ENCODE results near the gene TMCC3.
"Not testable (repeated sequence)": the region's sequence is repeated elsewhere in the genome, so short reads cannot be mapped to it uniquely, and the experiment has no call there.

Gene TMCC3

DNA sequence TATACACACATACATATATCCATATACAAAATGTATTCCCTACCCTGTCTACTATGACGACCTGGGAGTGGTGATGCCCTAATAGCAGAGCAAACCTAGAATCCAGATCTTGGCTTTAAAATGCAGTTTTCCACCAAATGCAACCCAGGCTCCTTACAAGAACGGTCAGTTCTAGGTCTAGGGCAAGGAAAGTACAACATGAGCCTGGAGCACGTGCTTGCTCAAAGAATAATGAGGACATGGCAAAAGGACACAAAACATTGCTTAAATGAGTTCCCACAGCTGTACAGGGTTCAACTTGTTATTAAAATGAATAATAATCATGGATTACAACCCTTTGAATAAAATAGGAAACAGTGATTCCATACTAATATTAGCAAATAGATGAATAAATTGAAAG is 94.7 kb downstream of the TMCC3 start:
- DNase-seq = no peak
- in situ Hi-C loops (cut with HindIII; ENCODE audit: low pct_ligation_motif_present, low pct_unique_long_range_greater_than_20kb, low sequenced_read_pairs) = no loop called here

DNA sequence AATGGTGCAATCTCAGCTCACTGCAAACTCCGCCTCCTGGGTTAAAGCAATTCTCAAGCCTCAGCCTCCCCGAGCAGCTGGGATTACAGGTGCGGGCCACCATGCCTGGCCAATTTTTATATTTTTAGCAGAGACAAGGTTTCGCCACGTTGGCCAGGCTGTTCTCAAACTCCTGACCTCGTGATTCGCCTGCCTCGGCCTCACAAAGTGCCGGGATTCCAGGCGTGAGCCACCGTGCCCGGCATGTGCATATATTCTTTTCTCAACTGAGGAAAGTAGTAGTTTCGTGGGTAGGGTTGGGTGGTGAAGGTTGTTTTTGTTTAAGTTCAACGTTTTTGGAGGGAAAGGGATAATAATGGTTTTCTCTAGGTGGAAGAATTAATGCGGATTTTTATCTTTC is 96.5 kb downstream of the TMCC3 start:
- no peak for DNase-seq
- in situ Hi-C loops (cut with HindIII; ENCODE audit: low pct_ligation_motif_present, low pct_unique_long_range_greater_than_20kb, low sequenced_read_pairs) = no loop called here

DNA sequence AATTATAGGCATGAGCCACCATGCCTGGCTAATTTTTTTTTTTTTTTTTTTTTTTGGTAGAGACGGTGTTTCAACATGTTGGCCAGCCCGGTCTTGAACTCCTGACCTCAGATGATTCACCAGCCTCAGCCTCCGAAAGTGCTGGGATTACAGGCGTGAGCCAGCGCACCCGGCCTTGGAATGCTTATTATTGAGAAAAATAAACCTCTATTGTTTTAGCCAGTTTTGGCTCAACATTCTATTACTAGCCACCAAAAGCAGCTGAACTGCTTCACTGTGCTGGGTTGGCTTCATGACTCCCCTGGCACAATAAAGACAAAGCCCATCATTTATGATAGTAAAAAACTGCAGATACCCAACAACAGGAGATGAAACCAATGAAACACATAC is 97.2 kb downstream of the TMCC3 start:
- DNase-seq = peak; percentile 76
- in situ Hi-C loops (cut with HindIII; ENCODE audit: low pct_ligation_motif_present, low pct_unique_long_range_greater_than_20kb, low sequenced_read_pairs) = no loop called here

DNA sequence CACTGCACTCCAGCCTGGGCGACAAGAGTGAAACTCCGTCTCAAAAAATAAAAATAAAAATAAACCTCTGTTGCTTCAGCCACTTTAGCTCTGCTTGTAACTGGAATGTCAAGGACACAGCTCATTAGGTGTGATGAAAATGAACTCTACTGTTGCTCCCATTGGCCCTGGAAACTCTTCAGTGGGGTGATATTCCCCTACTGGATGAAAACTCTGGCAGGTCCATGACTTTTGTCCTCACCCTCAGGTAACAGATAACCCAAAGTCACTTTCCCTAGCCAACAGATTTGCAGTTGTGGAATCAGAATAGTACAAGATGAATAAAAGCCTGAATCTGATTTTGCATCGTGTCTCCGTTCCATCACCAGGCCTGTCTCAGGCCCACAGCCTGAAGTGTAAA is 98.5 kb downstream of the TMCC3 start:
- in situ Hi-C loops (cut with HindIII; ENCODE audit: low pct_ligation_motif_present, low pct_unique_long_range_greater_than_20kb, low sequenced_read_pairs) = no loop called here

DNA sequence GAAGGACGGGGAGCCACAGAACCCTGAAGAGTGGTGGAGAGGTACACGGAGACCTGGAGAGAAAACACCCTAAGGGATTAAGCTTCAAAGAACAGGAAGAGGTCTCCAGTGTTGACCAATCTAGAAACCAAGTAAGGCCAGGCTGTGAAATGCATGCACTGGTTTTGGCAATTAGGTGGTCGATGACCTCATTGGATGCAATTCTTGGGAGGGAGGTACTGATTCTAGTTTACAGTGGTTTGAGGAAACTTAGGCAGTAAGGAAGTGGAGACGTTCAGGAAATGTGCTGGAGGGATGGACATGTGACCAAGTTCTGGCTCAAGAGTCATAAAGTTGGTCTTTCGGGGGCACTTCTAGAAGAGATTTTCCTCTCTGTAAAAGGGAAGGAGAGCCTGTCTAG is 99.4 kb downstream of the TMCC3 start:
- in situ Hi-C loops (cut with HindIII; ENCODE audit: low pct_ligation_motif_present, low pct_unique_long_range_greater_than_20kb, low sequenced_read_pairs) = no loop called here
- no peak for DNase-seq

More for the DNA sequence above, 98.5 kb downstream of the TMCC3 start:
- DNase-seq = no peak

DNA sequence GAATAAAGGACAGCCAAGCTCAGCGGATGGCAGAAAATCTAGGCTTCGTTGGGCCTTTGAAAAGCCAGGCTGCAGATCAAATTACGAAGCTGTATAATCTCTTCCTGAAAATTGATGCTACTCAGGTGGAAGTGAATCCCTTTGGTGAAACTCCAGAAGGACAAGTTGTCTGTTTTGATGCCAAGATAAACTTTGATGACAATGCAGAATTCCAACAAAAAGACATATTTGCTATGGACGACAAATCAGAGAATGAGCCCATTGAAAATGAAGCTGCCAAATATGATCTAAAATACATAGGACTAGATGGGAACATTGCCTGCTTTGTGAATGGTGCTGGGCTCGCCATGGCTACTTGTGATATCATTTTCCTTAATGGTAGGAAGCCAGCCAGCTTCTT is 101.5 kb downstream of the TMCC3 start:
- in situ Hi-C loops (cut with HindIII; ENCODE audit: low pct_ligation_motif_present, low pct_unique_long_range_greater_than_20kb, low sequenced_read_pairs) = loop anchor here (25.0 kb wide), 1 partner anchor 412 kb away; the partner anchor contains the start of gene PLXNC1
- not testable (repeated sequence) for DNase-seq

DNA sequence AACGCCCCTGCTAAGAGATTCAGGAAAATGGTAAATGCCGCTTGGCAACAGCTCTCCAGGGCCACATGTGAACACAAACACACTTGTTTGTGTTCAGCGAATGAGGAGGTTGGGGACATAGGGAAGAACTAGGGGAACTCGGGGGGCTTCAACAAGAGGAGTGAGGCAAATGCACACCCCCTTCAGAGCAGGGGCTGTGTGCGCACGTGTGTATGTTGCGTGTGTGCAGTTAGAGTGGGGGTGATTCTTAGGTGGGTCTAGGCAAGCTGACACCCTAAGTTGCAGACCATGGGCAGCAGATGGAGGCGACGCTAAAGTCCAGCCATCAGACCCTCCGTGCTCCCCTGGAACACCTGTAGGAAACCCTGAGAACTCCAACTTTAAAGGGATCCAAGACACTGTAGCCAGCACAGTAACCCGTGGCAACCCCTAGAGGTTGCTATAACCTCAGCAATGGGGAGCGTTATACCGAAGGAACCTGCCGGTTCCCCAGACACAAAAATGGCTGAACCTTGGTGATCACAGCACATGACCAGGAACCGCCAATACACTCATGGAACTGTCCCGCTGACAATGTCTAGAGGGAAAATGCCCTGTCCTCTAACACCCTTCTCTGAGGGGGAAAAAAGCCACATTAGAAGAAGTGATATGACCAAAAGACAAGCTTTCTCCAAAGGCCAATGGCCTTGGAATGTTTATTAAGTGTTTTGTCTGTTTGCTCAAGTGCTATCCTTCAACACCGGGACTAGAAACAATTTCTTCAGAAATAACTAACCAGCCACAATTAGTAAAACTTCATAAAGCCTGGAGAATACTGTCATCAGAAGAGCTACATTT is 104.2 kb downstream of the TMCC3 start:
- in situ Hi-C loops (cut with HindIII; ENCODE audit: low pct_ligation_motif_present, low pct_unique_long_range_greater_than_20kb, low sequenced_read_pairs) = loop anchor here (25.0 kb wide), 1 partner anchor 409 kb away; the partner anchor contains the start of gene PLXNC1
- DNase-seq = peak; percentile 87

DNA sequence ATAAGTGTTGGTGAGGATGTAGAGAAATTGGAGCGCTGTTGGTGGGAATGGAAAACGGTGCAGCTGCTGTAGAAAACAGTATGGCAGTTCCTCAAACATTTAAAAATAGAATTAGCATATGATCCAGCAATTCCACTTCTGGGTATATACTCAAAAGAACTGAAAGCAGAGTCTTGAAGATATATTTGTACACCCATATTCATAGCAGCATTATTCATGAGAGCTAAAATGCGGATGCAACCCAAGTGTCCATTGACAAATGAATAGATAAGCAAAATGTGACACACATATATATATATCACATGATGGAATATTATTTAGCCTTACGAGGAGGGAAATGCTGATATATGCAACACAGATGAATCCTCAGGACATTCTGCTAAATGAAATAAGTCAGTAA is 106.0 kb downstream of the TMCC3 start:
- in situ Hi-C loops (cut with HindIII; ENCODE audit: low pct_ligation_motif_present, low pct_unique_long_range_greater_than_20kb, low sequenced_read_pairs) = loop anchor here (25.0 kb wide), 1 partner anchor 407 kb away; the partner anchor contains the start of gene PLXNC1
- no peak for DNase-seq

DNA sequence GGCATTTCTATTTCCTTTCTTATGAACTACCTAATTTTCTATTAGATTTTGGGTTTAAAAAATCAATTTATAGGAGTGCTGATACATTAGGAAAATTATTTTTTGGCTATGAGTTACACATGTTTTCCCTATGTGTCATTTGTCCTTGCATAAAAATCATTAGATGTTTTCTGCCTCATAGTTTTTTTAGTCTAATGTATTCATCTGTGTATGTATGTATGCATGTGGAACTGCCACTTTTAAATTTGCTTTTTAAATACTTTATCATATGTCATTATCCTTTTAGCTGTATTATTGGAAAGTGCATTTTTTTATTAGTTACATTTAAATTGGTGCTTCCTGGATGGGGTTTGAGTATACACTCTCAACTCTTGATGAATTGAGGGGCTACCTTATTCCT is 112.0 kb downstream of the TMCC3 start:
- no peak for DNase-seq
- in situ Hi-C loops (cut with HindIII; ENCODE audit: low pct_ligation_motif_present, low pct_unique_long_range_greater_than_20kb, low sequenced_read_pairs) = loop anchor here (25.0 kb wide), 1 partner anchor 401 kb away; the partner anchor contains the start of gene PLXNC1

DNA sequence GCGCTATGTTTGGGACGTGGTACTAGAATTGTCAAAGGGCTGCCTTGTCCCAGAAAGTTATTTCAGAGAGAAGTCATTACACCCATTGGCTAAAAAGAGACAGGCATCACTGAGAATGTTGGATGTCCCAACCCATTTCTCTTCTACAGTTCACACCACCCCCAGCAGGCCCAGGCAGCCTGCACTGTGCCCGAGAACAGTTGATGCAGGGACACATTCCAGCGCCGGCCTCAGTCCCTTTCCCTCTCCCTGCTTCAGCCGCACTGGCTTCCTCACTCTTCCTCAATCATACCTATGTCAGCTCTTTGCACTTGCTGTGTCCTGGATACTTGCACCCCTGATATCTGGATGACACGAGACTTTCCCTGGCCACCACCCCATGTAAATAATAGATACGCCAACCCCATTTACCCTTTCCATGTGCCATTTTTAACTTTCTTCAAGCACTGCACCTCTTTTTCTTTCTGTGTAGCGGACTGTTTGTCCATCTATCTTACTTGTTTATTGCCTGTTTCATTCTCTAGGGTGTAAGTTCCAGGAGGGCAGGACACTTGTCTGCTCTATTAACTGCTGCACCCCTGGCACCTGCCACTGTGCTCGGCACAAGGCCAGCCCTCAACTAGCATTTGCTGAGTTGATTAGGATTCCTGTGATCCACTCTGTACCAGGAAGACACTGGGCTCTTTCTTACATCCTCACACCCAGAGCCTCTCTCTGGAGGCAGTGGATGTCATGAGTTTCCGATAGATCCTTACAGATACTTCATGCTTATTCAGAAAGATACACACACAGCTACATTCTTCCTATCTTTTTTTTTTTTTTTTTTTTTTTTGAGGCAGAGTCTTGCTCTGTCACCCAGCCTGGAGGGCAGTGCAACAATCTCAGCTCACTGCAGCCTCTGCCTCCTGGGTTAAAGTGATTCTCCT is 114.1 kb downstream of the TMCC3 start:
- in situ Hi-C loops (cut with HindIII; ENCODE audit: low pct_ligation_motif_present, low pct_unique_long_range_greater_than_20kb, low sequenced_read_pairs) = loop anchor here (25.0 kb wide), 1 partner anchor 399 kb away; the partner anchor contains the start of gene PLXNC1

DNA sequence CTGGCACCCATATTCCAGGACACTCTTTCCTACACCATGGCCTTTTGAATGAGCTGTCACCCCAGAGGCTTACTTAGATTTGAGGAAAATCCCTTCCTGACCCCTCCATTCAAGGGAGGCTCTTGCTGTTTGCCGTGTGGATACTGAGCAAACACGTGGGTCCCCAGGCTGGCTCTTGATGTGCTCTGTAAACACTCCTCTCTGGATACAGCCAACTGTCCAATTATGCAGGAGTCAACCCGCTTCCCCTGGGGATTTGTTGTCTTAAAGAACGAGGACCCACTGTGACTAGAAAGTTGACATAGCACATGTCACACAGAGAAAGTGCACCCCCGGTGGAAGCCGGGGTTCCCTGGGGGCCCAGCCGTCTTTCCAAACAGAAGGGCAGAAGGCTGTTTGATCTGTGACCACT is 114.8 kb downstream of the TMCC3 start:
- in situ Hi-C loops (cut with HindIII; ENCODE audit: low pct_ligation_motif_present, low pct_unique_long_range_greater_than_20kb, low sequenced_read_pairs) = loop anchor here (25.0 kb wide), 1 partner anchor 398 kb away; the partner anchor contains the start of gene PLXNC1
- no peak for DNase-seq

More for the DNA sequence above, 114.1 kb downstream of the TMCC3 start:
- DNase-seq = no peak

DNA sequence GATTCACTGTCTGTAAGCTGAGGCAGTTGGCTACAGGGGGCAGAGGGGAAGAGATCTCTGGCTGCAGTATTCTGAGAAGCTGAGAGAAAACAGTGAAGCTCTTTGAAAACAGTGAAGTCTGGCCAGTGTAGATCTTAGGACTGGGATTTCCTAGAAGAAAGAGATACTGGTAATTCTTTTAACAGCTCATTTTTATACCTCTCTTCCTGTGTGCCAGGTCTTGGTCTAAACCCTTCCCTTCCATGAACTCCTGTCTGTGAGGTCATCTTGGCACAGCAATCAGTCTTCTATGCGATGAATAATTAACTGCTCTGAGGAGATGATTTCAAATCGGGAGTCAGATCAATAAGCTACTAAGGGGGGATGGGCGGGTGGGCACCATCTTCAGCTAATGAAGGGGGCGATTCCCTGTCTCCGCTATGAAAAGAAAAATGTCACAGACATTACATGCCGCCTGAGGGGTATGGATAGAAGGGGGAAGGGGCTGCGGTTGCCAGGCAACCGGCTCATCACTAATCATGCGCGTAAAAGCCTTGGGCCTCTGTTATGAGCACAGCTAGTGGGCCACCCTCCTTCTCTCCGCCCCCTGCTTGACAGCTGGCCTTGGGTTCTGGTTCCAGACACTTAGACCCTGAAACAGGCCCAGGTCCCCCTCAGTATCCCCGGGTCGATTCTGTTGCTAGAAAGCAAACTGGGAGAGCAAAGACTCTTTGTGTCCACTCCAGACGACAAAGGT is 115.4 kb downstream of the TMCC3 start:
- in situ Hi-C loops (cut with HindIII; ENCODE audit: low pct_ligation_motif_present, low pct_unique_long_range_greater_than_20kb, low sequenced_read_pairs) = loop anchor here (25.0 kb wide), 1 partner anchor 398 kb away; the partner anchor contains the start of gene PLXNC1

DNA sequence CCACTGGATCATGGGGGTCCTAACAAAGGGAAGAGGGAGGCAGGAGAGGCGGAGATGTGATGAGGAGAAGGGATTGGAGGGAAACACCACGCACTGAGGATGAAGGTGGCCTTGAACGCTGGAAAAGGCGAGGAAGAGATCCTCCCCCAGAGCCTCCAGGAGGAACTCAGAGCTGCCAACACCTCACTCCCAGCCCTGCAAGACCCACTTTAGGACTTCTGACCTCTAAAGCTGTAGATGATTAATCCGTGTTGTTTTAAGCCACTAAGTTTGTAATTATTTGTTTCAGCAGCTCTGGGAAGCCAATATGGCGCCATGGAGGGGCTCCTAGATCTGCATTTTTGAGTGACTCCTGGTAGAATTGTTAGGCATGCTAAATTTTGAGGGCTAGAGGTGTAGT is 116.1 kb downstream of the TMCC3 start:
- in situ Hi-C loops (cut with HindIII; ENCODE audit: low pct_ligation_motif_present, low pct_unique_long_range_greater_than_20kb, low sequenced_read_pairs) = loop anchor here (25.0 kb wide), 1 partner anchor 397 kb away; the partner anchor contains the start of gene PLXNC1
- DNase-seq = no peak

More for the DNA sequence above, 115.4 kb downstream of the TMCC3 start:
- no peak for DNase-seq

DNA sequence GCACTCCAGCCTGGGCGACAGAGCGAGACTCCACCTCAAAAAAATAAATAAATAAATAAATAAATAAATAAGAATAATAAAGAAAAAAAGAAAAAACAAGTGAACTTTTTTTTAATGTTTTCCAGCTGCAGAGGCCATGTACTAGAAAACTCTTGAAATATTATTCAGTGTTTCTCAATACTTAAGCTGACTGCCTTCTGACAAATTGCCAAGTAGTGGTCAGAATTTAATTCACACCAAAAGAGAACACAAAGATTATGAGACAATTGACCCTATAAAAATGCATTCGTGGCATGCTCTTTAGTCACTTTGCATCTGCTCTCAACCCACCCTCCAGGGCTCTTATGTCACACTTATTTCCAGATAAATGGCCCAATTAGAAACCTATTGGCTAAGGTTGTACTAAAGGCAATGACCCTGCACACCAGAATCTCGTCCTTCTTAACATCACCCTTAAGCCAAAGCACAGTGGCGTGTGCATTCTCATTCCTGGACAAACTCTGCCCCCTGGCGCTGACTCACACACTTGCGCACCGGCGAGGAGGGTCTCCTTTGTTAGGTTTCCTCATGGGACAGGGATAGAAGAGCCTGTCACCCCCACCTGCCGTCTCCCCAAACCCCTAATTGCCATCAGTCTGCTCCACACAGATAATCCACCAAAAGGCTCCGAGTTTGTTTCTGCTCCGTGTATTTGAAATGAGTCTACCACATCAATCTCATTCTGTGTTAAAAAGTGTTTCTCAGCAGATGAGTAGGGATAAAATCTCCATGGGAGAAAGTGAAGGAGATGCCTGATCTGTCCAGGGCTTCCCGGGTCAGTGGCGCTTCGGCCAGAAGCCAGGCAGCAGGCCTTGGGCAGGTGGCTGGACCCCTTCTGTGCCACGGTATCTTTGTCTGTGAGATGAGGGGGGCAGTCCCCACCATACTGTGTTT is 117.6 kb downstream of the TMCC3 start:
- peak; percentile 80 for DNase-seq
- in situ Hi-C loops (cut with HindIII; ENCODE audit: low pct_ligation_motif_present, low pct_unique_long_range_greater_than_20kb, low sequenced_read_pairs) = loop anchor here (25.0 kb wide), 1 partner anchor 395 kb away; the partner anchor contains the start of gene PLXNC1

DNA sequence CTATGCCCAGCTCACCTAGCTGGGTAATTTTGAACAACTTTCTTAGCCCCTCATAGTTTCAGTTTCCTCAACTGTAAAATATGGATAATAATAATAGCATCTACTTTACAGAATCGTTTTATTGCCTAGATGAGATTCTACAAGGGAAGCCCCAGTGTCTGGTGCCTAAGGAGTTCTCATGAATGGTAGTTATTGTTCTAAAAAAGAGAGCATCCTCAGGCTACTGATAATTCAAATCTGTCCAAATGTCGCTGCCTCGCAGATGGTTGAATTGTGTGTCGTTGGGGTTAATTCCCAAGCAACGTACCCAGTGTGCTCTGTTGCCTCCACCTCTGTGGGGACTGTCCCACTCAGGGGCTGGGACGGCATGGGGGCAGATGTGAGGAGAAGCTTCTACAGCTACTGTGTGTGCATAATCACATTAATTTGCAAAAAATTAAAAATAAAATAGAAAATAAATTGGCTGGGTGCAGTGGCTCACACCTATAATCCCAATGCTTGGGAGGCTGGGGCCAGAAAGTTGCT is 119.1 kb downstream of the TMCC3 start:
- in situ Hi-C loops (cut with HindIII; ENCODE audit: low pct_ligation_motif_present, low pct_unique_long_range_greater_than_20kb, low sequenced_read_pairs) = loop anchor here (25.0 kb wide), 1 partner anchor 394 kb away; the partner anchor contains the start of gene PLXNC1

DNA sequence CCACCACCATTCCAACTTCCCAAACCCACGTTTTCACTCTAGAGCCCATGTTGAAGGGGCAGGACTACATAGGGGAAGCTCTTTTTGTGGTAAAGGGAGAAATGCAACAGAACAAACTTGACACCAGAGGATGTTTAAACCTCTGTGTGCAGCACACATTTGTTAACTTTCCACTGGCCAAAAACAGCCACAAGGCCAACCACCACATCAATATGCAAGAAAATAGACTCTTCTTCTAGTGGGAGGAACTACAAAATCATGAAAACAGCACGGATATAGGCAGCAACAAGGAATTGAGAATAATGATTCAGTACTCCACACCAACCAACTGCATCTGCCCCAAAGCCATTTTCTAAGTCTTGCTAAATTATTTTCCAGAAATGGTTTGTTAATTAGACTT is 124.4 kb downstream of the TMCC3 start:
- in situ Hi-C loops (cut with HindIII; ENCODE audit: low pct_ligation_motif_present, low pct_unique_long_range_greater_than_20kb, low sequenced_read_pairs) = loop anchor here (25.0 kb wide), 1 partner anchor 389 kb away; the partner anchor contains the start of gene PLXNC1
- DNase-seq = no peak

More for the DNA sequence above, 119.1 kb downstream of the TMCC3 start:
- no peak for DNase-seq

All from ACHN (cell line).